GM03348 (cell line): ENCODE results near the gene MTCL1.

Experiments used
- DNase-seq: peaks from one replicate; pipeline ENCODE4 v3.0.0; 2012; ENCODE audit warnings: low spot score

MTCL1 gene

DNA sequence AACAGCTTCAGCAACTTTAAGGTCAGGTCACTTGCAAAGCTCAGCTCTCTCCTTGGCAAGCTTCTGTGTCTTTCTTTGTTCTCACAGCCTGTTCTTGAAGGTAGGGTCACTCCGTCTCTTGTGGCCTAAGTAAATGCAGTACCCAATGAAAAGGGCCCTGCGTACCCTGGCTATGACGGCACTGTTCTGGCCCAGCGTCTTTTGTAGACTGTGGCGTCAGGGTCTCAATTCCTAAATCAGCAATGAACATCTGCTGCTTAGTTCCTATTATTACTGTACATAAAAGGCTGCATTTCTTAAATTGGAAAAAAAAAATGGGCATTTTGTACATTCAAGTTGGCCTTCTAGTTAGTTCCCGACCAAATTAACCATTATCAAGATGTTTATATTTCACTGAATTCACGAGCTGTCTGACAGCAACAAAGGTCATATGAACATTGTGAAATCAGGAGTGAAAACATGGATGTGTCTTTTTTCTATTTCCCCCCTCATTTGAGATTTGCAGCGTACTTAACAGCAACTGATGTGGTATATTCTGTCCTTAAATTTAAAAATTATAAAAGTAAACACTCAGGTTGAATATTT is 17.0 kb upstream of the MTCL1 start:
- no peak for DNase-seq

DNA sequence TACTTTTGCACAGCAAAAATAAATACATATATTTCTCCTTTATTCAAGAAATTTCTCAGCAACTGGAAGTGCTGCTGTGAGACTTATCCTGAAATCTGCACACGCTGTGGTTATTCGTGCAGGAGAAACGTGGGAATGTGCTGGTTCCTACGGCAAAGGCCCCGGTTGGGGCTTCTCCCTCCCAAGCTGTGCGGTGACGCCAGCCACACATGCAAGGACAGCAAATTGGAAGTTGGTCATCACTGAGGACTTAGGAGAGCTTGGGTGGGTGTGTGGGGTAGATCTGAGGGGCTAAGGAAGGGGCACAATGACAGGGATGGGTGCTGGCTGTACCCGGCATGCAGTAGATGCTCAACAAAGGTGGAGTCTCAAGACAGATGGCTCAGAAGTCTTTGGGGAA is 16.5 kb upstream of the MTCL1 start:
- DNase-seq, result no peak

DNA sequence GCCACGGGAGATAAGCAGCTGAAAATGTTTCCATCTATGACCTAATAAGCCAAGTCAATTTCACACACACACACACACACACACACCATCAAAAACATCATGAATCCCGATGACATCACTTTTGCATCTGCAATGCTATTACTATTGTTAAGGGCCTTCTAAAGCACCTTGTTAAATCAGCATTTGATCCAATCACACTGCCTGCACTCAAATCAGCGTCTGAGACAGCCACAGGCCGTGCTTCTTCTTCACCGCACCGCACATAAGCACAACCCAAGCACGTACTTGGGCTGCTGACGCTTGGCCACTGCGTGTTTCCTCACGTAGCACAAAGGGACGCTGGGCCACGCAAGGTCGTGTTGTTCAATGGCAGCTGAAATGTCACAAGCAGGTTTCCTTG is 15.8 kb upstream of the MTCL1 start:
- DNase-seq, result no peak

DNA sequence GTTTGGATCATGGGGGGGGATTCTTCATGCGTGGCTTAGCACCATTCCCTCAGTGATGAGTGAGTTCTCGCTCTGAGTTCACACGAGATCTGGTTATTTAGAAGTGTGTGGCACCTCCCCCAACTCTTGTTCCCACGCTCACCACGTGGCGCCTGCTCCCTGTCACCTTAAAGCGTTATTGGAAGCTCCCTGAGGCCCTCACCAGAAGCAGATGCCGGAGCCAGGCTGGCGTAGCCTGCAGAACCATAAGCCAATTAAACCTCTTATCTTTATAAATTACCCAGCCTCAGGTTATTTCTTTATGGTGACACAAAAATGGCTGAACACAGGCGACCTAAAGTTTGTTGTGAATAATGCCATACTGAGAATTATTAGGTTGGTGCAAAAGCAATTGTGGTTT is 10.5 kb upstream of the MTCL1 start:
- no peak for DNase-seq

DNA sequence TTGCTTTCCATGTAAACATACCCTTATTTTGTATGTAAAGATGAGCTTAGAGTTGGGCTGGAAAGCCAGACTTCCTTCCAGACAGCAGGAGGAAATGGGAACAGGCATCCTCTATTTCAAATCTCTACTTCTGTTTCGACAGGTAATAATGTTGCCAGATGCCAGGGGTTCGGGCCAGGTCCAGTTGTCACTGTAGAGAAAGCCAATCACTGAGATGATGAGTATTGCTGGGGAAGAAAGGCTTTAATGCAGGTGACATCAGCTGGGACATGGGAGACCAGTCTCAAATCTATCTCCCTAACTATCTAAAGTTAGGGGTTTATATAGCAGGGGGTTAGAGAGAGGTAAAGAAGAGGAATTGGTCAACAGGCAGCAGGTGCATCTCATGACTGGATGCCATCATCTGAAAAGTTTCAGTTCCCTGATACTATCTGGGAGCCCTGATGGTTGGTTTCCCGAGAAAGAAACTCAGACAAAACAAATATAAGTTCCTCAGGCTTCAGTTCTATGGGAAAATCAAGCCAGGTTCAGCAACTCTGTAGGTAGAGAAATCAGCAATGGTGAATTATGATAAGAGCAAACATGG is 9.3 kb upstream of the MTCL1 start:
- DNase-seq, result no peak

DNA sequence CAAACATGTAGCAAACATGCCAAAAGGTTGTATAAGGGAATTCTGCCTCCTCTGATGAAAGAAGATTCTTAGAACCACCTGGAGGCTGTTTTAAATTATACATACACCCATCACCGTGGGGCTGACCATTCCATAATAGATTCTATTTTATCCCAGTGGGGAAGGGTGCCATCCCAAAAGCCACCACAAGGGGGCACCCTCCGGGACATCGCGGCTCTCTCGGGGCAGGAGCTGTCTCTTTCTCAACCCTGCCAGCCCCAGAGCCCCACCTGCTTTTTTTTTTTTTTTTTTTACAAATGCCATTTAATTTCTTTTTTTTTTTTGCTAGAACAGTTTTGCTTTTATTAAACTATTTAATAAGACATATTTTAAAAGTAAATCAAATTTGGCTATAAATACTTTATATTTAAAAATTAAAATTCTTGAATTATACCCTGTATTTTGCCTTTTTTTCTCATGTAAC is 8.6 kb upstream of the MTCL1 start:
- peak; percentile 88 for DNase-seq

DNA sequence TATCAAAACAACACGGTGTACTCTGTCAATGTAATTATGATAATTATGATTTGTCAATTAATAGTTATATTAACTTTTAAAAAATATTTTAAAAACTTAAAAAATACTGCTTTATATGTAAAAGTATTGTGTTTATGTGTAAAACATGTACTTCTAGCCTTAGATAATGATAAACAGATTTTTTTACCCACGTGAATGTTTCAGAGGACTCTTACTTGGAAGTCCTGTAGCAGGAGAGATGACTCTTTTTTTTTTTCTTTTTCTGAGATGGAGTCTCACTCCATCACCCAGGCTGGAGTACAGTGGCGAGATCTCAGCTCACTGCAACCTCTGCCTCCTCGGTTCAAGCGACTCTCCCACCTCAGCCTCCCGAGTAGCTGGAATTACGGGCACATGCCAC is 6.2 kb upstream of the MTCL1 start:
- DNase-seq, result no peak

DNA sequence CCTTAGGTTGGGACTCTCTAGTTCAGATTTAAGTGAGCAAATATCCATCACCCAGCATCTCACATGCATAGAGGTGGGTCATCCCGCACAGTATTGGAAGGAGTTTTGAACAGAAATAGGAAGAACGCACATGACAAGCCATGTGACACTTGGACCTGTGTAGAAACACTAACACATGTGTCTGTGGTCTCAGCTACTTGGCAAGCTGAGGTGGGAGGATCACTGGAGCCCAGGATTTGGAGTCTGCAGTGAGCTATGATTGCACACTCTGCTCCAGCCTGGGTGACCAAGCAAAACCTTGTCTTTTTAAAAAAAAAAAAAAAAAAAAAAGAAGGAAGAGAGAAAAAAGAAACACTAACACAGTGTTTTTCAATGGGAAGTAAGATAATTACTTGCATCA is 5.4 kb upstream of the MTCL1 start:
- DNase-seq, result peak; percentile 31

DNA sequence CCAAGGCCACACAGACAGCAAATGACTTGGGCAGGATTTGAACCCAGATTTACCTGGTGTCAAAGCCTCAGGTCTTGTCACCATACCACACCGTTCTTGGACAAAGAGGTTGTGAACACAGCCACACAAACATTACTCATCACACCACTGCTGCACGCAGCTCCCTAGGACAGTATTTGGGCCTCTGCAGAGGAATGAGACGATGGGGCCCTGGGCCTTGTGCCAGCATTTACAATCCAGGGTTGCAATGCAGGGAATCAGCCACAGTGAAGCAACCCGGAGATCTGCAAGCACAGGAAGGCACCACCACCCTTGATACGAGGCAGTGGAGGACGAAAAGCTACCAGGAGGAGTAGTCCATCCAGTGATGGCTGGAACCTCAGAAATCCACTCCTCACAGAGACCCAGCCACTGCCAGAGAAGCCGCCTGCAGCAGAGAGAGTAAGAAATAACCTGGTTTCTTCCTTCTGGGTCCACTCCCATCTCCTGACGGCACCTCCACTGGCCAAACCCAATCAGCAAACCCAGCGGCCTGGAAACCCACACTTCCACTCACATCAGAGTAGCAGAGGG is 3.7 kb upstream of the MTCL1 start:
- DNase-seq, result peak; percentile 86

DNA sequence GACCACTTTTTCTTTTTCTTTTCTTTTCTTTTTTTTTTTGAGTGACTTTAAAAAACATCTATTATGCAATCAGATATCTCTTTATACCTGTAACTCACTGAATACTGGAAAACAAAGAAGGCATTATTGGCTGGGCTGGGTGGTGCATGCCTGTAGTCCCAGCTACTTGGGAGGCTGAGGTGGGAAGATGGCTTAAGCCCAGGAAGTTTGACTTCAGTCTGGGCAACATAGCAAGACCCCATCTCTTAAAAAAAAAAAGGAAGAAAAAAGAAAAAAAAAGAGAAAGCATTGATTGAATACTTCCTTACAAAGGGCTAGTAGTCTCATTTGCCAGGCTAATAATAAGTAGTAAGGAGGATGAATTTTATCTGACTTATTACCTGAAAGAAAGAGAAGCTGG is 2.7 kb upstream of the MTCL1 start:
- no peak for DNase-seq

DNA sequence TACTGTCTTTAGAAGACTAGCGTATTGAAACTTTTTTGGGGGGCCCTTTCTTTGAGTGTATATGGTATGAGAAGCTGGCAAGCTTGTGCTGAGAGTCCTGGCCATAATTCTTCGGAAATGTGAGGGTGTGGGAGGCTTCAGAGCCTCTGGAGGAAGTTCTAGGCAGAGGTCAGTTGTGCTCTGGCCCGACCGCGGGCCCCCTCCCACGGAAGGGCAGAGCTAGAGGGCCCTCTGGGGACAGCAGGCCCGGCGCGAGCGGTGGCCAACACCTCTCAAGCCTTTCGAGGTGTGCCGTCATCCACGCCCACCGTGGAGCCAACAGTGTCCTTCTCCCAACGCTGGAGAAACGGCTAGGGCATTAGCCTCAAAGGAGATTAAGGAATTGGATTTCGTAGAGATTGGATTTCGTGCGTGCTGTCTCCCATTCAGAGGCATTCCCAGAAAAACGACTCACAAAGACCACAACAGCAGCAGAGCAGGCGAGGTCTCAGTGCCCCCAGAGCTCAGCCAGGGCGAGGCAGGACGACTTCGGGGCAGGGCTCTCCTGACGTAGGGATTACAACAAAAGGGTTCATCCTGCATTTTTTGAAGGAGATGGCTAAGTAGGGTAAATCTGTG is 2.2 kb upstream of the MTCL1 start:
- no peak for DNase-seq

DNA sequence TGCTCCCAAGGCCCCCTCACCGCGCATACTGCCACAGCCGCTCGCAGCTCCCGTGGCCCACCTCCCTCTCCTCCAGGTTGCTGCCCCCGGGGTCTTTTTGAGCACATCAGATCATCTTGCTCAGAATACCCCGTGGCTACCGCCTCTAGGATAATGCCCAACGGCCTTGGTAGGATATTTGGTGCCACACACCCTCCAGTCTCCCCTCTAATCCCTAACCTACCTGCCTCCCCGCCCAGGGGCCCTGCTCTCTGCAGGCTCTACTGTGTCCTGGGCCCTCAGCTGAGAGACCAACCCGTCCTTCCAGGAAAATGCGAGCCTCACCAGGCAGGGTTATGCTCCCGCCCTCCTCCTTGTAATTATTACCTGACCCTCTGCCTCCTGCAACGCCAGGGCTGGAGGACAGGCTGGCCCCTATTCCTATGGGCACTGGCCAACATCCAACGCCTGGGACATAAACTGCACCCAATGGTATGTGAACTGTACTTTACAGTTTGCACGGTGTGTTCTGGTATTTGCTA is 1.5 kb upstream of the MTCL1 start:
- no peak for DNase-seq

DNA sequence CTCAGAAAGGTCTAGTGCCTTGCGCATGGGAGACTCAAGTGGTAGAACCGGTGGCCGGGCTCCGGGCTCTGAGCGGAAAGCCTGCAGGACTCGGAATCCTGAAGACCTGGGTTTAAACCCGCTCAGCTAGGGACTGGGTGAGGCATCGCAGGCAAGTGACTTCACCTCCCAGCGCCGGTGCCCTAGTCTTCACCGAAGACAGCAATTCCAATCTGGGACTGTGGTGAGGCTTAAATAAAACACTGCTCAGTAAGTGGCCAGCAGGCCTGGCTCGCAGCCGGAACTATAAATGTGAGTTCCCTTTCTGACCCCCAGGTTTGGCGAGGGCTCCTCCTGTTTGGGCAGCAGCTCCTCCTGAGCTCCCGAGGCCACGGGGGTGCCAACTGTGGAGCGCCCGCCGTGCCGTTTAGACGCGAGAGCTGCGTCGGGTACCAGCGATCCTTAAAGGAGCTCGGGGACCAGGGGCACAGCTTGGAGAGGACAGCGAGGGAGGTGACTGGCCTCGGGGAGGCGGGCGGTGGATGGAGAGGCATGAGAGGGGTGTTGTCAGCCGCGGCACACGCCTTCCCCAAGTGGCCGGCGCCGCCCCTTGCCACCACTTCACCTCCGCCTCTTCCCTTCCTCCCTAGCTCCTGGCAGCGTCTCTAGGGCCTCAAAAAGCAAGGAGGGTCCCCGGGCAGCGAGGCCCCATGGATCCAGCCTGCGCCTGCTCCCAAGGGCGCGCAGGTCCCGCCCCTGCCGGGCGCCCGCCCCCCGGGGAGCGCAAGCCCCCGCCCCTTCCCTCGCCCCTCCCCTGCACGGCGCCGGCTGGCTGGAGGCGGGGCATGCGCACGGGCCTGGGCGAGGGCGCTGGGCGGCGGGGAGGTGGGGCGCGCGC is 757 bp upstream of the MTCL1 start:
- peak; percentile 99 for DNase-seq

DNA sequence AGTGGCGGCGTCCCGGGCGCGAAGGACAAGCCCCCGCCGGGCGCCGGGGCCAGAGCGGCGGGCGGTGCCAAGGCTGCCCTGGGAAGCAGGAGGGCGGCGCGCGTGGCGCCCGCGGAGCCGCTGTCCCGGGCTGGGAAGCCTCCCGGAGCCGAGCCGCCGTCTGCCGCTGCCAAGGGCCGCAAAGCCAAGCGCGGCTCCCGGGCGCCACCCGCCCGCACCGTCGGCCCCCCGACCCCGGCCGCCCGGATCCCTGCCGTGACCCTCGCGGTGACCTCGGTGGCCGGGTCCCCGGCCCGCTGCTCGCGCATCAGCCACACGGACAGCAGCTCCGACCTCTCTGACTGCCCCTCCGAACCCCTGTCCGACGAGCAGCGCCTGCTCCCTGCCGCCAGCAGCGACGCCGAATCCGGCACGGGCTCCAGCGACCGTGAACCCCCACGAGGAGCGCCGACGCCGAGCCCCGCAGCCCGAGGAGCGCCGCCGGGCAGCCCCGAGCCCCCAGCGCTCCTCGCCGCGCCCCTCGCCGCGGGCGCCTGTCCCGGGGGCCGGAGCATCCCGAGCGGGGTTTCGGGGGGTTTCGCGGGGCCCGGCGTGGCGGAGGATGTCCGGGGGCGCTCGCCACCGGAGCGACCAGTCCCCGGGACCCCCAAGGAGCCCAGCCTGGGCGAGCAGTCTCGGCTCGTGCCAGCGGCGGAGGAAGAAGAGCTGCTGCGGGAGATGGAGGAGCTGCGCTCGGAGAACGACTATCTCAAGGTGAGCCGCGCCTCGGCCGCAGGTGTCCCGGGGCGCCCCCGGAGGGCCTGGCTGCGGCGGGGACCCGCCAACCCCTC is 820 bp downstream of the MTCL1 start:
- DNase-seq, result peak; percentile 43

DNA sequence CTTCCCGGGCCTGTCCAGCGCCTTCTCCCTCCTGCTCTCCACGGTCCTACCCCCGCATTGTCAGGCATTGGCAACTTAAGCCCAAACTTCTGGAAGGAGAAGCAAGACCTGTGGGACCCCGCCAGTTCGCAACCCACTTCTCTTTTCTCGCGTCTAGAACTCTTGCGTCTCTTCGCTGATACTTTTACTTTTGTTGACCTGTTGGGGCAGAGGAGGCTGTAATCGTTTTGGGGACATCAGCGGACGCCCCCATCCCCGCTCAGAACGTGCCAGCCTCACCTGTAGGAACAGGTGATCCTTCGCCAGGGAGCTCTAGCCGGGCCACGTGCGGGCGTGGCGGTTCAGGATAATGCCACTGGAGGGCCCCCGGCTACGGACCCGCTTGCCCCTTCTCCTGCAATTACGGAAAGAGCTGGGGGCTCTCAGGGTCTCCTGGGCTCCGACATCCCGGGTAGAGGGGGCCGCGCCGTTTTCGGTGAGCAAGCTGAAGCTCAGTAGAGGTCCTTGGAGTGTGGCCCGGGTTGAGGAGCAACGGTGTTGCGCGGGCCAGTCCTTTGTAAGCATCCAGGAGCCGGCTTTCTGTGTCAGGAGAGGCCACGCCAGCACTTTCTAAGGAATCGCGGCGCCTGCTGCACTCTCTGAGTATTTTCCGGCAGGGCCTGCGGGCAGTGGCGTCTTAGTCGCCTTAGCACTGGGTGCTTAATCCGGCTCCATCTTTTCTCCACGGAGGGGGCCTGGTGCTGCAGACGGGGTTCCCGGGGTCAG is 1.6 kb downstream of the MTCL1 start:
- peak; percentile 70 for DNase-seq

DNA sequence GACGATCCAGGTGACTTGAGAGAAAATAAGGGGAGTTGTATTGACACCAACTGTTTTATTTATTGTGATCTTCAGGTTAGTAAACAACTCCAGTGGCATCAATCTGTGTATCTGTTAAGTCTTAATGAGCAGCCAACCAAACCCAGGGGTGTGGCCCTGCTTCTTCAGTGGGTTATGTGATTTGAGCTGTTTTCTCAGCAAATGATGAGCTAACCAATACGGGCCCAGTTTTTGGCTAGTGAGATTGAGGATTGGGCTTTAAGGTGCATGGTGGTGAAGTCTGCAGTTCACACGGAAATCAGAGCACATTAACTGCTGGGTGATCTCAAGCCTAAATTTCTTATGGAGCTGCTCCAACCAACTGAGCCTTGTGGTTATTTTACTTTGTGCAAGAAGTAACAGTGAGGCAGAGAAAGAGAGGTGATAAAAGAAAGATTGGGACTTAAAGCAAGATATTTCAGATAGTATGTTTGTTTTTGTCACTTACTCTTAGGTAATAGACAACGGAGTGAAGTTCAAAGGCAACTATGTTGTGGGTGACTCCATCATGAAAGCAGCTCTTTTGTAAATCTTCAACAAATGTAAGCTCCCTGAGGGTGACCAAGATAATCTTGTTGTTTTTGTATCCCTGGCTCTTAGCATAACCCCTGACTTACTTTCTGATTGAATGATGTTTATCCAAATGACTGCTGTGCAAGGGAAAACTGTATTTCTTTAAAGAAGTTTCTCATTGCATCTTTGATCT is 2.4 kb downstream of the MTCL1 start:
- peak; percentile 70 for DNase-seq

DNA sequence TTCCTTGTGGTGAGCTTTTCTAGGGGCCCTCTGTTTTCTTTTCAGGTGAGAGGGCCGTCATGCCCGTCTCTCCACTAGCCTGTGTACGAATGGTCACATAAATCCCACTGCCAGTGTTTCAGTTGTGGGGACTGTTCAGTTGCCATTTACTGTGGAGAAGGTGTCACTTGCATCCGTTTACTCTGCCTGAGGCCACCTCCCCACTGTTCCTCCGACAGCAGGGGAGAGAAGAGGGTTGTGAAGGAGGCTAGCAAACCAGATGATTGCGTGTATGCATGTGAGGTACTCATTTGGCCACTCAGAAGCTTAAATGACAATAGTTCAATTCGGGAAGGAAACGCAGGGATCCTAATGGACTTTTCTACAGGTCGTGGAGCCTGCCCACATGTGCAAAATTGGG is 3.3 kb downstream of the MTCL1 start:
- DNase-seq, result no peak

DNA sequence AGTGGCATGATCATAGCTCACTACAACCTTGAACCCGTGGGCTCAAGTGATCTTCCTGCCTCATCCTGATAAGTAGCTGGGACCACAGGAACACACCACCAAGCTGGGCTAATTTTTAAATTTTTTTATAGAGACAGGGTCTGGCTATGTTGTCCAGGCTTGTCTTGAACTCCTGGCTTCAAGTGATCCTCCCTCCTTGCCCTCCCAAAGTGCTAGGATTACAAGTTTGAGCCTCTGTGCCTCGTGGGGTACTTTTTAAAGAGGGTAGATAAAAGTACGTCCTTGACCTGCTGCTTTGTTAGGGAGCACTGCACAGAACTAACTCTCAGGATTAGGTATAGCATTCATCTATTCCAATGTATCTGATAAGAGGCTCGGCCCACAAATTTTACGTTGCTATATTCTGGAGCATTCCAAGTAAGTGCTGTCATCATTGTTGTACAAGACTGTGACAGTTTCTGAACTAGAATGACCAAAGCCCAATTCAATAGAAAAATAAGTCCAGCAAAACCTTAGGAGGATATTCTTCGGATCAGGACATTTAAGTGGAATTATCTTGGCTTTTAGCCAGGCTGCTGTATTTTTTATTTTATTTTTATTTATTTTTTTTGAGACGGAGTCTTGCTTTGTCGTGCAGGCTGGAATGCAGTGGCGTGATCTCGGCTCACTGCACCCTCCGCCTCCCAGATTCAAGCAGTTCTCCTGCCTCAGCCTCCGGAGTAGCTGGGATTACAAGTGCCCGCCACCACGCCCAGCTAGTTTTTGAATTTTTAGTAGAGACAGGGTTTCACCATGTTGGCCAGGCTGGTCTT is 4.1 kb downstream of the MTCL1 start:
- DNase-seq, result no peak

DNA sequence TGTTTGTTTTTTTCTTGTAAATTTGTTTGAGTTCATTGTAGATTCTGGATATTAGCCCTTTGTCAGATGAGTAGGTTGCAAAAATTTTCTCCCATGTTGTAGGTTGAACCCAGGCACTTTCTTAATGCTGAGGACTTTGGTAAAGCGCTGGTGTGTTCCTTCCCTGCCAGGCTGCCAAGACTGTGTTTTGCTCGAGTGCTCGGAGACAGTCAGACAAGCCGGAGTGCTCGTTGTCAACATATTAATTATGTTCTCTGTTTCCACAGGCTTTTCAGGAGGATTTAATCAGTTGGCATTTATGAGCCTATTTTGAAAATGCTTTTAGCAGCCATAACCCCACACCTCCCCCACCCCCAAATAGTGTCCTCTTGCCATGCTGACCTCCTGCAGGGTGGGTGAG is 6.4 kb downstream of the MTCL1 start:
- no peak for DNase-seq
